HG03432 (cell line): ENCODE data around the gene CDK1.

ENCODE experiments used
- ATAC-seq: cut with Tn5 transposase; IDR thresholded peaks from one replicate; pipeline ENCODE4 v1.9.1; 2021; ENCODE audit warnings: mild to moderate bottlenecking, moderate library complexity; ENCODE audit not compliant: unreplicated experiment

CDK1 gene

GRCh38 chr10:60778214-60778970 is at the start of gene CDK1:
CDK1 (plus strand) TSS chr10:60778478; CDS start chr10:60780166, 1,688 bp downstream.
- peak; percentile 96 for ATAC-seq

DNA sequence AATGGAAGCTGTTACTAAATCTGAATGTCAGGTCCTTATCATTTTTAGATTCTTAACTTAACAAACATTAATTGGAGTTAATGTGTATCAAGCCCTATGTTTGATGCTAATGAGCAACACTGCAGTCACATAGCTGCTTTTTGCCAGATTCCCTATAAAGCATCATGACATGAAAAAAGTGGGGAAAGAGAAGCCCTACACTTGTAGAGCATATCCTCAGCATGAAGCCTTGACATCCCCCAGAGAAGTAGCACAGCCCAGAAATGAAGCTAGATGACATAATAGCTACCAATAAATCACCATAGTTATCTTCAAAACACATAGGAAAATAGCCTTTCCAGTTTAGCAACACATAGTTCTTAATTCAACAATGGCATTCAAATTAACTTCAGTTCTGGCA is 49.2 kb upstream of the CDK1 start:
- no peak for ATAC-seq

- peak; percentile 76 for ATAC-seq
Observed at GRCh38 chr10:60731134-60731885, 47.0 kb upstream of the CDK1 start.

DNA sequence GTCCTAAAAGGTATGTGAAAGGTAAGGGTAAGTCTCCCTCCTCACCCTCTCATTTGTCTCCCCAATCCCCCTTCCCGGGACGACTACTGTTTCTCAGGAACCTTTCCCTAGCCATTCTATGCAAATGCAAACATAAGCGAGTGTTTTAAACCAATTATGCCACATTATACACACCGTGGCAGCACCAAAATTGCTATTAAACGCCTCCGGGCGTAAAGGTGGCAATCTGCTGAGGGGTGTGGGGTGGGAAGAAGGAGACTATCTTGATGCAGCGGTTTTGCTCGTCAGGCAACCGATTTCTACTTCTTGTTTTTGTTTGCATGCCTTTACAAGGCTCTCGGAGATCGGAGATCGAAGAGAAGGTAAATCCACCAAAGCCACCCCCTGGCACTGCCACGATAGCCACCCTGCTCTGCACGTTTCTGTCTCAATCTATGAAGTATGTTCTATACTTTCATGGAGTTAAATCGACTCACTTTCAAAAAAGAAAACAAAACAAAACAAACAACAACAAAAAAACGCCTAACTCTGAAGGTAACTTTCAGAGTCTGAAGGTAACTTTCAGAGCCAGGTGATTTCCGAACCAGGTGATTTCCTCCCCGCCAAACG is 46.0 kb upstream of the CDK1 start:
- ATAC-seq = no peak

- peak; percentile 64 for ATAC-seq
Observed at GRCh38 chr10:60732807-60733516, 45.3 kb upstream of the CDK1 start.

DNA sequence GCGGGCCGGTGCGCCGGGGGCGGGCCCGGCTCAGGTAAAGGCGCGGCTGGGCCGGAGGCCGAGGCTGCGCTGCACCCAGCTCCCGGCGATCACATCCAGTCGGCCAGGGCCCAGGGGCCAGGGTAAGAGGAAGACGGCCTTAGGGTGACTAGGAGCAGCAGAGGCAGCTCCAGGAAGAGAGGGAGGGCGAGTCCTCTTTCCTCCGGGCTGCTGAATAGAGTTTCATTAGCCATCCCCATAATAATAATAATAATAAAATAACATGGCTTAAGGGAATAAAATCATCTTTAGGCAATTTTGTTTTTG is 44.8 kb upstream of the CDK1 start:
- ATAC-seq = no peak

- ATAC-seq = no peak
Observed at GRCh38 chr10:60733826-60734225, 44.5 kb upstream of the CDK1 start.

- no peak for ATAC-seq
Observed at GRCh38 chr10:60734226-60734625, 44.1 kb upstream of the CDK1 start.

- no peak for ATAC-seq
Observed at GRCh38 chr10:60735244-60735643, 43.0 kb upstream of the CDK1 start.

DNA sequence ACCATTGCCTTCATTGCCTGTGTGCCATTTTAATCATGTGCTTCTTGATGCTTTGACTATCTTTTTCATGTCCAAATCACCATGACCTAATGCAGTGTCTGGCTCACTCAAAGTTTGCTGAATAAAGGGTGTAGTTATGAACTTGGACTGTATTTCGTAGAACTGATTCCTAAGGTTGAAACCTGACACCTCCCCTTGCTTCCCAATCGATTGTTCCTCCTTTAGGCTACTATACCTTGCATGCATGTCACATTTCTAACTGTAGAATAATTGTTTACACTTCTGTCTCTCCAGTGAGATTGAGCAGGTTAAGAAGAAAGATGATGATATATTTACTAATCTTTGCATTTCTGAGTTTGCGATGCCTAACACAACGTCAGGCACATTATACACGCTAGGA is 41.0 kb upstream of the CDK1 start:
- ATAC-seq = no peak

GRCh38 chr10:60739558-60739957 is 38.7 kb upstream of the CDK1 start:
- no peak for ATAC-seq

GRCh38 chr10:60742512-60742911 is 35.8 kb upstream of the CDK1 start:
- no peak for ATAC-seq

DNA sequence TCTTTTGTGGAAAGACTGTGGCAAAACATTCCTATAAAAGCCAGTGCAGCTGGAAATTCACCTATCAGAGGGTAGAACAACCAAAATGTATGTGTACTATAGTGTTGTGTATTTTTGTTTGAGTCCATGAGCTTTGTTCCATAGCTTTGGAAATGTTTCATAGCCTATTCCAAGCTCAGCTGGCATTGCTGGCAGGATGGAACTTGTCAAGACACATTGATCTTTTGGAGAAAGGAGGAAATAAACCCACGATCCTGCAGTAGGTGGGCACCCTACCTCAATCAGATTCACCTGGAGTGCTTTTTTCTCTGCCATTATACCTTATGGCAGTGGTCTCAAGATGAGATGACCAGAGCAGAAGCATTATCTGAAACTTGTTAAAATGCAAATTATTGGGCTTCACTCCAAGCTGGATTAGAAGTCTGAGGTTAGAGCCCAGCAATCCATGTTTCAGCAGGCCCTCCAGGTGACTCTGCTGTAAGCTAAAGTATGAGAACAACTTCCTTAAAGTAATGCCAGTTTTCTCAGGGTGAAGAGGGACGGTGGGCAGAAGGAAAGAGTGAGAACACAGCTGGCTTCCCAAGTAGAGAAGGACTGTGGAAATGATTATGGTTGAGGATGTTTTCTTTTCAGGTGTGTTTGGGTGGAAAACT is 30.3 kb upstream of the CDK1 start:
- no peak for ATAC-seq

GRCh38 chr10:60753152-60753551 is 25.1 kb upstream of the CDK1 start:
- ATAC-seq = no peak

DNA sequence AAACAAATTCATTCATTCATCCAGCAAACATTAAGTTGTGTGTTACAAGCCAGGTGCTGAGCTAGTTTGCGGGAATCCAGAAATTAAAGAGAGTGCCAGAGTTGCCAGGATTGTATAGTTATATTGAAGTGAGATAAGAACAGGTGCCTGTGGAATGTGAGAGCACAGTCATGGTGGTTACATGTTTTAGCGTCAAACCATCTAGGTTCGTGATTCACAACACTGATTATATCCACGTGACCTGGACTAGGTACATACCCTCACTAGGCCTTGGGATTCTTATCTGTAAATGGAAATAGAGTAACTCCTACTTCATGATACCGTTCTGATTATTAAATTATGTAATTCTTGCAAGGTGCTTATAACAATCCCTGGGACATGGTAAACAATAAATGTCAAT is 24.5 kb upstream of the CDK1 start:
- no peak for ATAC-seq

DNA sequence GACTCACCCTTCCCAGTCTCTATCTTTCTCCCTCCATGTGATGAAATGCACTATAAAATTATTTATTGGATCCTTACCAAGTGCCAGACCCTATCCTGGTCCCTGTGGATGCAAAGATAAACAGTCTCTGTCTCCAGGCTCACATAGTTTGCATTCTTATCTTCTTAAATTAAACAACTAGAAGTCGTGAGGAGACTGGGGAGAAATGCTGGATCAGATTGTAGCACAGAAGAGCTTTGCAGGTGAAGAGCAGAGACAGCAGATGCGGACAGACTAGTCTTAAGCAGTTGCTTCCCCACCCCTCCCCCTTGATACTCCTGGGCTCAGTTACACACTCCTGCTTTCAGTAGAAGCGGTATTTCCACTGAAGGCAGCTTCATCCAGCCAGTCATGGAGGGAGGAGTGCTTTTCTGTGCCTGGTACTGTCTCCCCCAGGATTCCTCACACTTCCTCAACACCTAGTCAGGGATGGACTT is 20.8 kb upstream of the CDK1 start:
- ATAC-seq = no peak

DNA sequence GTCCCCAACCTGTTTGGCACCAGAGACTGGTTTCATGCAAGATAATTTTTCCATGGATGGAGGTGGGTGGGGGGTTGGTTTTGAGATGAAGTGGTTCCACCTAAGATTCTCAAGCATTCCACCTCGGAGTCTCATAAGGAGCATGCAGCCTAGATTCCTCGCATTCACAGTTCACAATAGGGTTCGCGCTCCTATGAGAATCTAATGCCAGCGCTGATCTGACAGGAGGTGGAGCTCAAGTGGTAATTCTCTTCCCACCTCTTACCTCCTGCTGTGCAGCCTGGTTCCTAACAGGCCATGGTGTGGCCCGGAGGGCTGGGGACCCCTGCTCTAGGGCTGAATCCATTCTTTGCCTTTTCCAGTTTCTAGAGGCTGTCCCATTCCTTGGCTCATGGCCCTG is 19.1 kb upstream of the CDK1 start:
- ATAC-seq = no peak

DNA sequence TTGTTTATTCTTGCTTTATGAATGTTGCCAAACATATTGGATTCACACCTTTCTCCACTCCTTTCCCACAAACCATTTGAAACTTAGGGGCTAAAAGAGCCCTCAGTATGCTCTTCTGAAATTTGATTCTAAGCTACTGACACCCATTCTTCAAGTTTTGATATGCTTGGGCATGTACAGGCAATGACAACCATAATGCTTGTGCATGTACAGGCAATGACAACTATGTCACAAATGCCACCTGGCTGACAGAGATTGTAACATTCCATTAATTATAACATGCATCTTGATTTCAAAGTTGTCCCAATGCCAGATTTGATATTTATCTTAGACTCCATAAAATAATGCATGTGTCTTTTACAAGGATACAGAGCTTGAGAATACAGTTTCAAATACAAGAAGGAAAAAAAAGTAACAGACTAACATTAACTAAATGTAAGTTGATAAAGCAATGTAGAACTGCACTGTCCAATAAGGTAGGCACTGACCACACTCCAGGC is 17.5 kb upstream of the CDK1 start:
- no peak for ATAC-seq

DNA sequence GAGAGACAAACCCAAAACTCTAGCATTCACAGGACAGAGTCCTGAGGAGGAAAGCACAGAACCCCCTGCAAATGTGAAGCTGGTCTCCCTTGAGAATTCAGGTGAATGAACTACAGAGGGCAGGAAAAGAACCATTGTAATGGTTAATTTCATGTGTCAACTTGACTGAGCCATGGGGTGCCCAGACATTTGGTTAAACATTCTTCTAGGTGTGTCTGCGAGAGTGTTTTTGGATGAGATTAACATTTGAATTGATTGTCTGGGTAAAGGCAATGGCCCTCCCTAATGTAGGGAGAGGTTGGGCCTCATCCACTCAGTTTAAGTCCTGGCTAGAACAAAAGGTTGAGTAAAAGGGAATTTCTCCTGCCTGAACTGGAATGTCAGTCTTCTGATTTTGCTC is 15.7 kb upstream of the CDK1 start:
- ATAC-seq = no peak

GRCh38 chr10:60767424-60767823 is 10.9 kb upstream of the CDK1 start:
- ATAC-seq = no peak

DNA sequence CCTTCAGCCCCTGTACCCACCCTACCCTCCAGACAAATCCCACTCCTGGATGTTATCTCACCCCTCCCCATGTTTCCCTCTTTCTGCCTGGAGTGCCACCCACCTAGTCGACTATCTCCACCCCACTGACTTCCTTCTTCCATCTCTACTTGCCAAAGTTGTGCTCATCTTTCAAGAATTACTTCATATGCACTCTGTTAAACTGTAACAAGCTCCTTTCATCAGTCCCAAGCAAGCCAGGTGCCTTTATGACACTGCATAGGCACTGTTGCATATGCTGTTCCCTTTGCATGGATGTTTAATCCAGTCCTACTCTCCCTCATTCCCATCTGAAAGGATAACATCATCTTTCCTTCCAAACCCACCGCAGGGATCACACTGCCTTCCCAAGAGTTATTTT is 8.9 kb upstream of the CDK1 start:
- no peak for ATAC-seq
